Hepatocyte (in vitro differentiated cells): ENCODE data around the gene MRTFA.

Source experiments
- CTCF ChIP-seq: fragments of 200-600 bp; sonication (generic); IDR thresholded peaks from 2 replicates; pipeline ENCODE4 v1.5.1; 2016; ENCODE audit warnings: antibody characterized with exemption, mild to moderate bottlenecking; ENCODE audit not compliant: poor library complexity
- EZH2 ChIP-seq: fragments of 200-600 bp; sonication (generic); IDR thresholded peaks from 2 replicates; pipeline ENCODE4 v1.6.1; 2016; ENCODE audit warnings: antibody characterized with exemption, mild to moderate bottlenecking, borderline replicate concordance
- EZH2phosphoT487 ChIP-seq: fragments of 200-600 bp; sonication (generic); IDR thresholded peaks from one replicate; pipeline ENCODE4 v1.6.1; 2018; ENCODE audit warnings: antibody characterized with exemption, mild to moderate bottlenecking, low read depth, moderate library complexity; ENCODE audit not compliant: unreplicated experiment, severe bottlenecking

- TF ChIP-seq CTCF (no peak), EZH2phosphoT487 (no peak), EZH2 (no peak)
Observed at GRCh38 chr22:40451210-40451609, 185.3 kb downstream of the MRTFA start.
